Heart left ventricle (tissue), 16 donors: ENCODE measurements around the gene TJP2. TPM values are rescaled to one million over a fixed set of nuclear protein-coding genes. Genes with fewer than 3 reads are reported as not detected.

Experiments used
- ATAC-seq, 4 donors: fragments of 200-7000 bp; cut with Tn5 transposase; one replicate each; pipeline ENCODE4 v1.9.1; 2020 to 2022; ENCODE audit warnings: moderate library complexity in 4 of 4, mild to moderate bottlenecking in 3 of 4, moderate number of reproducible peaks in 1 of 4
- DNase-seq, 5 donors: peaks; one replicate each; pipeline ENCODE4 v3.0.0-alpha.2; 2020
- H3K27ac ChIP-seq, 12 donors: fragments of 200-600 bp; sonication (generic) in 4 of 12; one replicate each; pipeline versions ENCODE4 v1.5.0 to v1.8.0; 2016 to 2022; ENCODE audit warnings: mild to moderate bottlenecking in 2 of 12
- H3K27me3 ChIP-seq, 9 donors: fragments of 200-600 bp; sonication (generic) in 2 of 9; one replicate each; pipeline versions ENCODE4 v1.5.1 to v1.8.0; 2016 to 2022; ENCODE audit warnings: mild to moderate bottlenecking in 3 of 9
- H3K36me3 ChIP-seq, 9 donors: fragments of 200-600 bp; sonication (generic) in 2 of 9; one replicate each; pipeline versions ENCODE4 v1.5.0 to v1.8.0; 2018 to 2022; ENCODE audit warnings: mild to moderate bottlenecking in 2 of 9
- H3K4me1 ChIP-seq, 12 donors: fragments of 200-600 bp; sonication (generic) in 4 of 12; one replicate each; pipeline versions ENCODE4 v1.5.0 to v1.8.0; 2016 to 2022; ENCODE audit warnings: mild to moderate bottlenecking in 3 of 12
- H3K4me3 ChIP-seq, 12 donors: fragments of 200-600 bp; sonication (generic) in 4 of 12; one replicate each; pipeline versions ENCODE4 v1.5.0 to v1.8.0; 2017 to 2022; ENCODE audit warnings: mild to moderate bottlenecking in 9 of 12, moderate library complexity in 4 of 12
- H3K9me3 ChIP-seq, 12 donors: fragments of 200-600 bp; sonication (generic) in 4 of 12; one replicate each; pipeline versions ENCODE4 v1.5.0 to v1.8.0; 2016 to 2022; ENCODE audit warnings: mild to moderate bottlenecking in 1 of 12
- POLR2A ChIP-seq, 2 donors: fragments of 450-650 bp; IDR thresholded peaks; one replicate each; pipeline ENCODE4 v1.6.1; 2017; ENCODE audit warnings: antibody characterized with exemption in 2 of 2, mild to moderate bottlenecking in 2 of 2, moderate library complexity in 2 of 2
- WGBS, 4 donors: extraction: QIAGEN DNeasy Blood & Tissue Kit in 2 of 4; methylation state at CpG; one replicate each; pipeline versions ENCODE4 v1.1.5 to v1.1.7; 2013 to 2018; 5-methylcytosine and 5-hydroxymethylcytosine counted together
- intact Hi-C, 10 donors: fragments of 100-400 bp; cut with DNase I; formaldehyde crosslinking; loops; one replicate each; pipeline versions ENCODE4 v1.11.1 to v1.14.2; 2022
- polyA plus RNA-seq, 2 donors: library from polyadenylated mRNA; stranded (reverse); fragments of 200-250 nt; gene quantifications; one replicate each; pipeline ENCODE4 v1.2.3, GENCODE V29; 2013
- total RNA-seq, 9 donors: library from RNA; depleted of rRNA in 2 of 9; stranded (reverse); fragments of >200 nt in 2 of 9; fragmentation: NEBNext Ultra II Directional in 3 of 9; extraction: Animal tissue kit (Norgen Biotek cat#: 25700) in 3 of 9; gene quantifications; one replicate each; pipeline versions ENCODE4 v1.1.0 to v1.2.4, GENCODE V29; 2016 to 2023
- TF ChIP-seq, protein P1 (sequence below), 12 donors: fragments of 200-600 bp; sonication (generic) in 4 of 12; IDR thresholded peaks; one replicate each; pipeline versions ENCODE4 v1.5.0 to v1.8.0; 2018 to 2022; ENCODE audit warnings: antibody characterized with exemption in 12 of 12, mild to moderate bottlenecking in 5 of 12
- donor health status: ischemic (EF 13 %, LVEDD 7.1; RV severe dilation, severe dysfunction).
- donor health status: healthy with polysubstance abuse.
- donor health status: DM: no; HTN: yes; CAD: no.
- donor health status: DM: no; HTN: no; CAD: no.
- donor health status: ischemic (EF 25% LVEDD 6.9; RV normal size, moderate dysfunction).
- donor health status: ischemic (EF 25% LVEDD 5.7; RV mildly dilated, moderate dysfunction).
- donor health status: healthy.
- donor health status: DM: yes; HTN: yes; CAD: no.
- donor health status: ischemic (EF 35%, LVEDD 5.7; RV mildly dilated, moderate dysfunction).
- donor health status: nonischemic (EF 11% LVEDD 7.7; RV severe dilation, severe dysfunction).
- donor health status: DM: yes; HTN: yes; CAD: no.
- donor health status: PGD.
- donor health status: ischemic (EF 29% LVEDD 5.4; RV normal size, mild dysfunction).
- donor health status: nonischemic (EF 23%, LVEDD 6.1; RV moderate dilation, normal function).

TJP2 gene
- total and polyA plus RNA-seq, 11 donors, result 29.1 to 139 (median 87.5) TPM

DNA sequence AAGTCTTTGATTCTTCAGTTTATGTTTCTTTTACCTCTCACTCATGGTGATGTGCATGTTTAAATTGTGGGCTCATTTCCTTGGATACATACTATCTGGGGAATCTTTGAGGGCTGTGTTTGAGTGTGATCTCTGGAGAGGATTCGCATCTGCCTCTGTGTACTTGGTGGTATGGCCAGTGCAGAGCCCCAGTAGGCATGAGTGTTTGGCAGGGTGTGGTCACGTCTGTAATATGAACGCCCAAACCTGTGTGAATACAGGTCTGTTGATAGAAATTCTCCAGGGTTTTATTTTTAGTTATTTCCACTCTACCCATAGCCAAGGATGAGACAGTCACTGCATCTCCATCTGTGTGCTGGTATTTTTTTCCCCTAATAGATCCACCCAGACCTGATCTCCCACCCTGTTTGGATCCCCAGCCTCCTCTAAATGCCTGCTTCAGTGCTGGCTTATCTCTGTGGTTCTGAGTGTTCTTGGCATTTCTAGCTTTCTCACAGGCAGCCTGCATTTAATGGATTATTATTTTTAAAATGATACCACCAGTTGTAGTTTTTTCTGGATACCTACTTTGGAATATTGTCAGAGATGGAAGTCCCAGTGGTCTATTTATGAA is 37.5 kb downstream of the TJP2 start:
- peak; percentile 20 to 33 (median 29) for ATAC-seq
- Histone ChIP-seq H3K4me3 (peak overlapping the region in 1 of 12 donors; percentile 33), H3K27ac (peak overlapping the region; percentile 11 to 95 (median 77)), H3K36me3 (peaks cover 0 to 6% (median 0%) of the 10 kb centered on the region in 9 donors), H3K27me3 (no peaks in the 10 kb centered on the region), H3K9me3 (no peaks in the 10 kb centered on the region), H3K4me1 (peaks cover 0 to 66% (median 21%) of the 10 kb centered on the region in 12 donors)
- peak in 1 of 5 donors; percentile 34 for DNase-seq
- intact Hi-C loops, result loop anchor here in 1 of 10 donors (10.0 kb wide), 1 partner anchor 183 kb away; no protein-coding TSS in a partner anchor
- TF ChIP-seq POLR2A (IDR thresholded peaks at IDR 0.05), result no peak
- TF ChIP-seq, protein P1, sequence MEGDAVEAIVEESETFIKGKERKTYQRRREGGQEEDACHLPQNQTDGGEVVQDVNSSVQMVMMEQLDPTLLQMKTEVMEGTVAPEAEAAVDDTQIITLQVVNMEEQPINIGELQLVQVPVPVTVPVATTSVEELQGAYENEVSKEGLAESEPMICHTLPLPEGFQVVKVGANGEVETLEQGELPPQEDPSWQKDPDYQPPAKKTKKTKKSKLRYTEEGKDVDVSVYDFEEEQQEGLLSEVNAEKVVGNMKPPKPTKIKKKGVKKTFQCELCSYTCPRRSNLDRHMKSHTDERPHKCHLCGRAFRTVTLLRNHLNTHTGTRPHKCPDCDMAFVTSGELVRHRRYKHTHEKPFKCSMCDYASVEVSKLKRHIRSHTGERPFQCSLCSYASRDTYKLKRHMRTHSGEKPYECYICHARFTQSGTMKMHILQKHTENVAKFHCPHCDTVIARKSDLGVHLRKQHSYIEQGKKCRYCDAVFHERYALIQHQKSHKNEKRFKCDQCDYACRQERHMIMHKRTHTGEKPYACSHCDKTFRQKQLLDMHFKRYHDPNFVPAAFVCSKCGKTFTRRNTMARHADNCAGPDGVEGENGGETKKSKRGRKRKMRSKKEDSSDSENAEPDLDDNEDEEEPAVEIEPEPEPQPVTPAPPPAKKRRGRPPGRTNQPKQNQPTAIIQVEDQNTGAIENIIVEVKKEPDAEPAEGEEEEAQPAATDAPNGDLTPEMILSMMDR (IDR thresholded peaks at IDR 0.05), result no peak
- WGBS, 4 donors, result 53 to 81% (median 58%) methylated on average over 3 of the region's 3 CpGs

DNA sequence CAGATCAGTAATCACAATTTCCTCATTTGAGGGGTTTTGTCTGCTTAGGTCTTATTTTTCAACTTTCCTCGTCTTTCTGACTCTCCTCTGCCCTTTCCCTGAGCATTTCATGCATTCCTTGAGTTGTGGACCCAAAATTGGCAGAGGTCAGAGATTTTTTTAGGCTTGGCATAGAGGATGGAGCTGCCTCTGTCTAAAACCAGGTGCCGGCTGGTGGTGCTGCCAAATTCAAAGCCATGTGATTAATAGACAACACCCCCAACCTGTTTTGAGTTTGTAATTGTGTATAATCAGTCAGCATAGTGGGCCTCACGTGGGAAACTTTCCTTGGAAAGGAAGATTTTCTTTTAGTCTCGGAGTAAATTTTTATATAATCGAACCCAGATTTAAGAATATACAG is 39.6 kb downstream of the TJP2 start:
- H3K4me1 ChIP-seq, result peaks cover 0 to 56% (median 18%) of the 10 kb centered on the region in 12 donors
- WGBS, 4 donors, result 52 to 75% (median 62%) methylated on average over 5 of the region's 5 CpGs
- peak overlapping the region in 11 of 12 donors; percentile 62 to 95 (median 82) for H3K27ac ChIP-seq

DNA sequence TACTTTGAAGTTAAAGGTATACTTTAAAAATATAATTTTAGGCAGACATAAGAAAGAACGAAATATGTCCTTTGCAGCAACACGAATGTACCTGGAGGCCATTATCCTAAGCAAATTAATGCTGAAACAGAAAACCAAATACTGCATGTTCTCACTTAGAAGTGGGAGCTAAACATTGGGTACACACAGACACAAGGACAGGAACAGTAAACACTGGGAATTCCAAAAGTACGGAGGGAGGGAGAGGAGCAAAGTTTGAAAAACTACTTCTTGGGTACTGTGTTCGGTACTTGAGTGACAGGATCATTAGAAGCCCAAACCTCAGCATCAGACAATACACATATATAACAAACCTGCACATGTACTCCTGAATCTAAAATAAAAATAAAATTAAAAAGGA is 40.9 kb downstream of the TJP2 start:
- H3K27ac ChIP-seq, result peak overlapping the region; percentile 16 to 95 (median 82)
- ATAC-seq, result no peak
- intact Hi-C loops, result loop anchor here in 2 of 10 donors (5.0 to 10.0 kb wide), 2 partner anchors 167 to 180 kb away; no protein-coding TSS in a partner anchor
- no peaks in the 10 kb centered on the region for H3K27me3 ChIP-seq
- H3K4me3 ChIP-seq, result no peak overlapping the region
- TF ChIP-seq POLR2A (IDR thresholded peaks at IDR 0.05), result no peak
- TF ChIP-seq, protein P1 (IDR thresholded peaks at IDR 0.05), result no peak
- 77 to 80% (median 79%) methylated on average over 4 of the region's 4 CpGs for WGBS, 4 donors
- H3K36me3 ChIP-seq, result peaks cover 0 to 38% (median 28%) of the 10 kb centered on the region in 9 donors
- DNase-seq, result no peak
- no peaks in the 10 kb centered on the region for H3K9me3 ChIP-seq
- peaks cover 0 to 56% (median 18%) of the 10 kb centered on the region in 12 donors for H3K4me1 ChIP-seq

More for the DNA sequence above, 39.6 kb downstream of the TJP2 start:
- TF ChIP-seq, protein P1 (IDR thresholded peaks at IDR 0.05), result no peak
- TF ChIP-seq POLR2A (IDR thresholded peaks at IDR 0.05), result no peak
- Histone ChIP-seq H3K36me3 (peaks cover 0 to 26% (median 17%) of the 10 kb centered on the region in 9 donors), H3K27me3 (no peaks in the 10 kb centered on the region), H3K9me3 (no peaks in the 10 kb centered on the region), H3K4me3 (peak overlapping the region in 3 of 12 donors; percentile 20 to 39 (median 33))
- no peak for ATAC-seq
- DNase-seq, result peak in 1 of 5 donors; percentile 48
- intact Hi-C loops, result loop anchor here in 1 of 10 donors (10.0 kb wide), 1 partner anchor 181 kb away; no protein-coding TSS in a partner anchor

DNA sequence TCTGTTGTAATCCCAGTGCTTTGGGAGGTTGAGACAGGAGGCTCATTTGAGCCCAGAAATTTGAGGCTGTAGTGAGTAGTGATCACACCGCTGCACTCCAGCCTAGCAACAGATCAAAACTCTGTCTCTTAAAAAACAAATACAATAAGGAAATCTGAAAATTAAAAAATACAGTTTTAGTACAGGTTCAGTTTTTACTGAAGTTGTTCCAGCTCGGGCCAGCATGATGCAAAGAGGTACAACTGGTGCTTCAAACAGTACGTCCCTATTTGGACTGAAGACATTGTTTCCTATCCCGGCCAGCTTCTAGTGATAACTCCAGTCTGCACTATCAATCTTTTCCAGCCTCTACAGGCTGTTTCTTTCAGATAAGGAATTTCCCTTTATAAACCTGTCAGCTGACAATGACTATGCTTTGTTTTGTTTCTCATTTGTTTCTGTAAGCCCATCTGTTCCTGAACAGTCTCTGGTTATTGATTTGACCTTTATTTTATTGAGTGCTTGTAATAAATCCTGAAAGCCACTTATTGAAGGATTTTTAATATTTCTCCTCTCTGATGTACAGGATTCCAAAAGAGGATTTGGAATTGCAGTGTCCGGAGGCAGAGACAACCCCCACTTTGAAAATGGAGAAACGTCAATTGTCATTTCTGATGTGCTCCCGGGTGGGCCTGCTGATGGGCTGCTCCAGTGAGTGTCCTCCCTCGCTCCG is 41.9 kb downstream of the TJP2 start:
- peak; percentile 90 to 93 (median 90) for ATAC-seq

More for the DNA sequence above, 41.9 kb downstream of the TJP2 start:
- peaks cover 0 to 48% (median 37%) of the 10 kb centered on the region in 9 donors for H3K36me3 ChIP-seq
- H3K27me3 ChIP-seq, result no peaks in the 10 kb centered on the region
- no peaks in the 10 kb centered on the region for H3K9me3 ChIP-seq
- intact Hi-C loops, result loop anchor here in 2 of 10 donors (5.0 to 10.0 kb wide), 2 partner anchors 166 to 179 kb away; no protein-coding TSS in a partner anchor
- peaks cover 0 to 56% (median 18%) of the 10 kb centered on the region in 12 donors for H3K4me1 ChIP-seq
- TF ChIP-seq, protein P1 (IDR thresholded peaks at IDR 0.05), result no peak
- TF ChIP-seq POLR2A (IDR thresholded peaks at IDR 0.05), result peak in 1 of 2 donors; percentile 15
- H3K27ac ChIP-seq, result peak overlapping the region; percentile 35 to 95 (median 82)
- peak overlapping the region in 1 of 12 donors; percentile 27 for H3K4me3 ChIP-seq
- WGBS, 4 donors, result 49 to 56% (median 52%) methylated on average over 9 of the region's 9 CpGs
- peak in 4 of 5 donors; percentile 31 to 38 (median 36) for DNase-seq
